ENCODE results near the gene ETDC.

The ETDC gene

GRCh38 chrX:135328421-135329005 lies 19.2 kb downstream of the ETDC start:
- no peaks in the 10 kb centered on the region for H3K9me3 ChIP-seq (ENCODE audit: insufficient read depth, low read depth, low read length)
- H3K79me2 ChIP-seq (ENCODE audit: insufficient read depth, low read length): no peaks in the 10 kb centered on the region
- H3K9ac ChIP-seq (ENCODE audit: low read depth, low read length, poor library complexity, severe bottlenecking): no peak overlapping the region
- no peaks in the 10 kb centered on the region for H3F3A ChIP-seq (ENCODE audit: low read depth)
- H3K4me3 ChIP-seq (ENCODE audit: low read length, poor library complexity, severe bottlenecking): no peak overlapping the region
- TF ChIP-seq EZH2phosphoT487 (IDR thresholded peaks at IDR 0.05; ENCODE audit: borderline replicate concordance): no peak
- TF ChIP-seq CTCF (conservative IDR thresholded peaks at IDR 0.05; ENCODE audit: low read length): no peak
- H3K4me1 ChIP-seq (ENCODE audit: insufficient read depth, low read length, poor library complexity, severe bottlenecking): no peaks in the 10 kb centered on the region
- H2AFZ ChIP-seq (ENCODE audit: low read length): no peak overlapping the region
- no peaks in the 10 kb centered on the region for H4K20me1 ChIP-seq (ENCODE audit: insufficient read depth, low read length, poor library complexity, severe bottlenecking)
- H3K4me2 ChIP-seq (ENCODE audit: low read depth, low read length, poor library complexity, severe bottlenecking): no peak overlapping the region
- no peaks in the 10 kb centered on the region for H3K36me3 ChIP-seq (ENCODE audit: insufficient read depth, low read length)
- H3K27me3 ChIP-seq (ENCODE audit: insufficient read depth, low read length, poor library complexity, severe bottlenecking): no peaks in the 10 kb centered on the region
- no peaks in the 10 kb centered on the region for H3K9me2 ChIP-seq (replicated peaks; ENCODE audit: low read depth, low read length)

- H3K9me2 ChIP-seq (replicated peaks; ENCODE audit: low read depth, low read length): no peaks in the 10 kb centered on the region
- no peaks in the 10 kb centered on the region for H3K4me1 ChIP-seq (ENCODE audit: insufficient read depth, low read length, poor library complexity, severe bottlenecking)
- H3K79me2 ChIP-seq (ENCODE audit: insufficient read depth, low read length): no peaks in the 10 kb centered on the region
- no peaks in the 10 kb centered on the region for H3K27me3 ChIP-seq (ENCODE audit: insufficient read depth, low read length, poor library complexity, severe bottlenecking)
- no peak overlapping the region for H3K4me3 ChIP-seq (ENCODE audit: low read length, poor library complexity, severe bottlenecking)
- H3K9ac ChIP-seq (ENCODE audit: low read depth, low read length, poor library complexity, severe bottlenecking): no peak overlapping the region
- no peaks in the 10 kb centered on the region for H4K20me1 ChIP-seq (ENCODE audit: insufficient read depth, low read length, poor library complexity, severe bottlenecking)
- no peaks in the 10 kb centered on the region for H3K36me3 ChIP-seq (ENCODE audit: insufficient read depth, low read length)
- H3F3A ChIP-seq (ENCODE audit: low read depth): no peaks in the 10 kb centered on the region
- no peak overlapping the region for H2AFZ ChIP-seq (ENCODE audit: low read length)
- H3K4me2 ChIP-seq (ENCODE audit: low read depth, low read length, poor library complexity, severe bottlenecking): no peak overlapping the region
- TF ChIP-seq CTCF (conservative IDR thresholded peaks at IDR 0.05; ENCODE audit: low read length): no peak
- TF ChIP-seq EZH2phosphoT487 (IDR thresholded peaks at IDR 0.05; ENCODE audit: borderline replicate concordance): no peak
- no peaks in the 10 kb centered on the region for H3K9me3 ChIP-seq (ENCODE audit: insufficient read depth, low read depth, low read length)
These were observed 21.4 kb downstream of the ETDC start for GRCh38 chrX:135330706-135331105.

- Histone ChIP-seq H3K27me3 (ENCODE audit: insufficient read depth, low read length, poor library complexity, severe bottlenecking) (no peaks in the 10 kb centered on the region), H3K9me2 (replicated peaks; ENCODE audit: low read depth, low read length) (no peaks in the 10 kb centered on the region), H3K36me3 (ENCODE audit: insufficient read depth, low read length) (no peaks in the 10 kb centered on the region), H3K4me2 (ENCODE audit: low read depth, low read length, poor library complexity, severe bottlenecking) (no peak overlapping the region), H2AFZ (ENCODE audit: low read length) (no peak overlapping the region), H4K20me1 (ENCODE audit: insufficient read depth, low read length, poor library complexity, severe bottlenecking) (no peaks in the 10 kb centered on the region), H3K4me1 (ENCODE audit: insufficient read depth, low read length, poor library complexity, severe bottlenecking) (no peaks in the 10 kb centered on the region), H3K4me3 (ENCODE audit: low read length, poor library complexity, severe bottlenecking) (no peak overlapping the region), H3K79me2 (ENCODE audit: insufficient read depth, low read length) (no peaks in the 10 kb centered on the region), H3K9ac (ENCODE audit: low read depth, low read length, poor library complexity, severe bottlenecking) (no peak overlapping the region), H3K9me3 (ENCODE audit: insufficient read depth, low read depth, low read length) (no peaks in the 10 kb centered on the region), H3F3A (ENCODE audit: low read depth) (no peaks in the 10 kb centered on the region)
- TF ChIP-seq EZH2phosphoT487 (IDR thresholded peaks at IDR 0.05; ENCODE audit: borderline replicate concordance) (no peak), CTCF (conservative IDR thresholded peaks at IDR 0.05; ENCODE audit: low read length) (no peak)
These were observed 22.2 kb downstream of the ETDC start for GRCh38 chrX:135331525-135331924.

Data from Loucy (cell line).